Measurements from ENCODE around the gene SASH1. TPM values are rescaled to one million over a fixed set of nuclear protein-coding genes. Genes with fewer than 3 reads are reported as not detected.

SASH1 gene
- total and polyA plus RNA-seq, 8 donors, result 5.8 to 82.6 (median 16.3) TPM

- no peak for DNase-seq
- Histone ChIP-seq H3K27ac (no peak overlapping the region), H3K4me3 (no peak overlapping the region), H3K36me3 (no peaks in the 10 kb centered on the region), H3K4me1 (peaks cover 0 to 9% (median 3%) of the 10 kb centered on the region in 4 donors), H3K9me3 (no peaks in the 10 kb centered on the region), H3K27me3 (no peaks in the 10 kb centered on the region)
- intact Hi-C loops (cut with DNase I; ENCODE audit: low total_unique reads), result no loop called here
- WGBS, 5 donors, result 68 to 83% (median 73%) methylated on average over 8 to 10 of the region's 10 CpGs
- no peak for TF ChIP-seq POLR2A (IDR thresholded peaks at IDR 0.05)
- no peak for TF ChIP-seq POLR2AphosphoS5 (IDR thresholded peaks at IDR 0.05)
- TF ChIP-seq EP300 (IDR thresholded peaks at IDR 0.05), result no peak
- no peak for TF ChIP-seq CTCF (IDR thresholded peaks at IDR 0.05)
These were observed 61.9 kb downstream of the SASH1 start for GRCh38 chr6:148404456-148405054.

GRCh38 chr6:148405894-148406293 lies 63.3 kb downstream of the SASH1 start:
- Histone ChIP-seq H3K4me3 (no peak overlapping the region), H3K9me3 (no peaks in the 10 kb centered on the region), H3K27me3 (no peaks in the 10 kb centered on the region), H3K27ac (peak overlapping the region in 1 of 5 donors; percentile 71), H3K4me1 (peaks cover 0 to 9% (median 3%) of the 10 kb centered on the region in 4 donors), H3K36me3 (no peaks in the 10 kb centered on the region)
- no peak for DNase-seq
- intact Hi-C loops (cut with DNase I; ENCODE audit: low total_unique reads), result no loop called here
- WGBS, 5 donors, result 49 to 63% (median 56%) methylated on average over 2 of the region's 2 CpGs
- TF ChIP-seq POLR2AphosphoS5 (IDR thresholded peaks at IDR 0.05) (no peak), CTCF (IDR thresholded peaks at IDR 0.05) (no peak), EP300 (IDR thresholded peaks at IDR 0.05) (no peak), POLR2A (IDR thresholded peaks at IDR 0.05) (no peak)

GRCh38 chr6:148406579-148407371 lies 64.1 kb downstream of the SASH1 start:
- Histone ChIP-seq H3K27ac (peak overlapping the region in 3 of 5 donors; percentile 61 to 71 (median 66)), H3K36me3 (no peaks in the 10 kb centered on the region), H3K4me3 (no peak overlapping the region), H3K4me1 (peaks cover 0 to 9% (median 3%) of the 10 kb centered on the region in 4 donors), H3K27me3 (no peaks in the 10 kb centered on the region), H3K9me3 (no peaks in the 10 kb centered on the region)
- WGBS, 5 donors, result 72 to 88% (median 84%) methylated on average over 6 of the region's 6 CpGs
- DNase-seq, result no peak
- intact Hi-C loops (cut with DNase I; ENCODE audit: low total_unique reads), result no loop called here
- TF ChIP-seq EP300 (IDR thresholded peaks at IDR 0.05), result no peak

- 73 to 86% (median 81%) methylated on average over 7 of the region's 7 CpGs for WGBS, 5 donors
- H3K27me3 ChIP-seq, result no peaks in the 10 kb centered on the region
- H3K4me1 ChIP-seq, result peaks cover 0 to 9% (median 3%) of the 10 kb centered on the region in 4 donors
- intact Hi-C loops (cut with DNase I; ENCODE audit: low total_unique reads), result no loop called here
- no peak overlapping the region for H3K4me3 ChIP-seq
- DNase-seq, result peak in 1 of 2 donors; percentile 57
- H3K36me3 ChIP-seq, result no peaks in the 10 kb centered on the region
- H3K27ac ChIP-seq, result peak overlapping the region; percentile 29 to 71 (median 61)
- H3K9me3 ChIP-seq, result no peaks in the 10 kb centered on the region
- TF ChIP-seq CTCF (IDR thresholded peaks at IDR 0.05) (no peak), POLR2A (IDR thresholded peaks at IDR 0.05) (no peak), POLR2AphosphoS5 (IDR thresholded peaks at IDR 0.05) (peak in 2 of 3 donors; percentile 54 to 70)
These were observed 64.7 kb downstream of the SASH1 start for GRCh38 chr6:148407372-148407771.
